HepG2 (cell line): ENCODE results near the gene TPX2. TPM values are rescaled to one million over a fixed set of nuclear protein-coding genes. Genes with fewer than 3 reads are reported as not detected.
A peak's percentile ranks its signal among the peaks of the same experiment; 100 is the strongest.

Source experiments
- BHLHE40 ChIP-seq: IDR thresholded peaks from 2 replicates; pipeline ENCODE4 v1.6.1; 2011; ENCODE audit warnings: low read length, improper control_type of control experiment
- BORCS8-MEF2B ChIP-seq: sonication (generic); formaldehyde crosslinking; IDR thresholded peaks from 2 replicates; pipeline ENCODE4 v1.8.0; 2022; ENCODE audit warnings: mild to moderate bottlenecking, missing genetic modification reagents
- CTCF ChIP-seq: sonication (generic); formaldehyde crosslinking; IDR thresholded peaks from 2 replicates; pipeline ENCODE4 v1.5.0; 2020; ENCODE audit warnings: mild to moderate bottlenecking, missing genetic modification reagents, moderate library complexity
- DZIP1 ChIP-seq: sonication (generic); formaldehyde crosslinking; IDR thresholded peaks from 2 replicates; pipeline ENCODE4 v1.5.0; 2020; ENCODE audit warnings: mild to moderate bottlenecking, missing genetic modification reagents
- EED ChIP-seq: sonication (generic); formaldehyde crosslinking; IDR thresholded peaks from 2 replicates; pipeline ENCODE4 v1.5.0; 2020; ENCODE audit warnings: mild to moderate bottlenecking, missing genetic modification reagents
- MXD1 ChIP-seq: sonication (generic); formaldehyde crosslinking; IDR thresholded peaks from 2 replicates; pipeline ENCODE4 v1.4.0; 2020; ENCODE audit warnings: mild to moderate bottlenecking, missing genetic modification reagents
- MYNN ChIP-seq: sonication (generic); formaldehyde crosslinking; IDR thresholded peaks from 2 replicates; pipeline ENCODE4 v1.4.0; 2020; ENCODE audit warnings: mild to moderate bottlenecking, low read depth, missing genetic modification reagents
- NRL ChIP-seq: sonication (generic); formaldehyde crosslinking; IDR thresholded peaks from 2 replicates; pipeline ENCODE4 v1.5.0; 2020; ENCODE audit warnings: missing genetic modification reagents, mild to moderate bottlenecking, moderate library complexity, borderline replicate concordance
- RBM39 ChIP-seq: fragments of 200-400 bp; formaldehyde crosslinking; IDR thresholded peaks from one replicate; pipeline ENCODE4 v1.6.1; 2018; ENCODE audit warnings: antibody characterized with exemption, mild to moderate bottlenecking, low read depth, low read length; ENCODE audit not compliant: poor library complexity, severe bottlenecking
- SMARCC2 ChIP-seq: fragments of 450-650 bp; IDR thresholded peaks from 2 replicates; pipeline ENCODE4 v1.6.1; 2017; ENCODE audit warnings: antibody characterized with exemption, mild to moderate bottlenecking
- TBX2 ChIP-seq: sonication (generic); formaldehyde crosslinking; IDR thresholded peaks from 2 replicates; pipeline ENCODE4 v1.5.0; 2020; ENCODE audit warnings: missing genetic modification reagents, mild to moderate bottlenecking, borderline replicate concordance
- ZMYM4 ChIP-seq: sonication (generic); formaldehyde crosslinking; IDR thresholded peaks from 2 replicates; pipeline ENCODE4 v1.8.1; 2023; ENCODE audit warnings: mild to moderate bottlenecking, missing genetic modification reagents
- ZNF101 ChIP-seq: sonication (generic); formaldehyde crosslinking; IDR thresholded peaks from 2 replicates; pipeline ENCODE4 v1.4.0; 2020; ENCODE audit warnings: mild to moderate bottlenecking, low read depth, missing genetic modification reagents, borderline replicate concordance
- ZNF354B ChIP-seq: sonication (generic); formaldehyde crosslinking; IDR thresholded peaks from 2 replicates; pipeline ENCODE4 v1.8.0; 2022; ENCODE audit warnings: mild to moderate bottlenecking, missing genetic modification reagents
- ZNF556 ChIP-seq: sonication (generic); formaldehyde crosslinking; IDR thresholded peaks from 2 replicates; pipeline ENCODE4 v1.4.0; 2020; ENCODE audit warnings: mild to moderate bottlenecking, missing genetic modification reagents, borderline replicate concordance
- ZNF558 ChIP-seq: sonication (generic); formaldehyde crosslinking; IDR thresholded peaks from 2 replicates; pipeline ENCODE4 v1.9.0; 2022; ENCODE audit warnings: mild to moderate bottlenecking, missing genetic modification reagents, borderline replicate concordance
- ZNF607 ChIP-seq: sonication (generic); formaldehyde crosslinking; IDR thresholded peaks from 2 replicates; pipeline ENCODE4 v1.5.1; 2020; ENCODE audit warnings: missing genetic modification reagents, mild to moderate bottlenecking, borderline replicate concordance
- ZNF687 ChIP-seq: sonication (generic); formaldehyde crosslinking; IDR thresholded peaks from 2 replicates; pipeline ENCODE4 v1.5.1; 2020; ENCODE audit warnings: mild to moderate bottlenecking, missing genetic modification reagents, moderate library complexity
- ZSCAN30 ChIP-seq: sonication (generic); formaldehyde crosslinking; IDR thresholded peaks from 2 replicates; pipeline ENCODE4 v1.5.0; 2020; ENCODE audit warnings: mild to moderate bottlenecking, missing genetic modification reagents
- polyA plus RNA-seq, 8 experiments: library from polyadenylated mRNA; depleted of rRNA in 3 of 8; stranded (reverse) in 7 of 8; unstranded in 1 of 8; fragments of >200 nt; fragmentation: Illumina TruSeq in 4 of 8; extraction: Trizol in 4 of 8; gene quantifications; 2 replicates each; pipeline versions ENCODE4 v1.2.1 to v1.2.3, GENCODE V29; 2011 to 2016; ENCODE audit warnings: low read depth in 4 of 8, missing spikeins in 1 of 8, mixed read lengths in 1 of 8; ENCODE audit not compliant: insufficient read depth in 1 of 8
- total RNA-seq, 5 experiments: library from RNA; depleted of rRNA; stranded (reverse); fragments of >200 nt; fragmentation: Illumina TruSeq; extraction: Trizol; gene quantifications; 2 replicates each; pipeline ENCODE4 v1.2.3, GENCODE V29; 2016; ENCODE audit warnings: low read depth in 1 of 5

The TPX2 gene
- total and polyA plus RNA-seq, 2 of the 13 experiments (the other 11 are each of a cell fraction or from before 2014, with no cell fraction given), result 34.3 to 124 TPM

- TF ChIP-seq TBX2 (peak; percentile 38; the same call in 1 of the 2 replicates), ZNF556 (CRISPR knock-in tag) (no peak), NRL (CRISPR knock-in tag) (peak; percentile 90), ZNF687 (CRISPR knock-in tag) (peak; percentile 60), EED (CRISPR knock-in tag) (0 out of 2 replicates have a peak, but pooled peaks have one; percentile 72), DZIP1 (CRISPR knock-in tag) (peak; percentile 78; the same call in 1 of the 2 replicates), ZNF101 (no peak), ZNF354B (CRISPR knock-in tag) (no peak), ZNF607 (CRISPR knock-in tag) (no peak), RBM39 (peak; percentile 35), MXD1 (0 out of 2 replicates have a peak, but pooled peaks have one; percentile 21), SMARCC2 (no peak), ZMYM4 (no peak), BORCS8-MEF2B (CRISPR knock-in tag) (peak; percentile 72; the same call in 1 of the 2 replicates), CTCF (CRISPR knock-in tag) (peak; percentile 100), BHLHE40 (peak; percentile 49; the same call in 1 of the 2 replicates), ZNF558 (no peak), MYNN (CRISPR knock-in tag) (no peak), ZSCAN30 (CRISPR knock-in tag) (no peak)
Observed at GRCh38 chr20:31822421-31823330, 83.6 kb downstream of the TPX2 start (continued).
